ENCODE measurements around the gene EPYC.

The EPYC gene

GRCh38 chr12:90920222-90920621, 84.5 kb downstream of the EPYC start:
- no CpG with 5 or more reads among the region's 1 CpG for WGBS, 2 experiments
- H3K36me3 ChIP-seq (ENCODE audit: control insufficient read depth, insufficient read depth, low read length): no peaks in the 10 kb centered on the region
- H3K4me1 ChIP-seq (ENCODE audit: control insufficient read depth, insufficient read depth, low read length): no peaks in the 10 kb centered on the region
- H3K9me3 ChIP-seq (ENCODE audit: control insufficient read depth, low read length): no peaks in the 10 kb centered on the region
- H3K4me3 ChIP-seq (ENCODE audit: insufficient read depth, low read depth, low read length): no peak overlapping the region
- H3K27me3 ChIP-seq (ENCODE audit: control insufficient read depth, insufficient read depth, low read length, poor library complexity, severe bottlenecking): no peaks in the 10 kb centered on the region
- H3K27ac ChIP-seq (ENCODE audit: insufficient read depth, low read depth, low read length, poor library complexity, severe bottlenecking): no peak overlapping the region

DNA sequence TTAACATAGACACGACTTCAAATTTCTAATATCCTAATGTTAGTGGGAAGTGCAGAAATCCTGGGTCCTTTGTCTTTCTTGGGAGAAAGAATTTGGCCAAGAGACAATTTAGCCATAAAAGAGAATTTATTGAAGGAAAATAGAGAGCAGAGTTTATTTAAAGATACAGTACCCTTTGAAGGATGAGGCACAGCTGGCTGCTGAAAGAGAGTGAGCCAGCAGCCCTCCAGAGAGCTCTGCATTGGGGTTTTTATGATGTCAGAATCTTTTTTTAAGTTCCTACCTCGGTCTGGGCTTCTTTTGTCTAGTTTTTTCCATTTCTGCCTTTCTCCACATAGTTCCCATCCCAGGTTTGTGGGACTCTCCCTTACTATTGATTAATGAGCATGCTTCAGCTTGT, 87.3 kb downstream of the EPYC start:
- no peak overlapping the region for H3K27ac ChIP-seq (ENCODE audit: insufficient read depth, low read depth, low read length, poor library complexity, severe bottlenecking)
- H3K4me3 ChIP-seq (ENCODE audit: insufficient read depth, low read depth, low read length): no peak overlapping the region
- WGBS, 2 experiments: 69 to 97% methylated on average over 1 to 2 of the region's 2 CpGs
- no peaks in the 10 kb centered on the region for H3K4me1 ChIP-seq (ENCODE audit: control insufficient read depth, insufficient read depth, low read length)
- H3K36me3 ChIP-seq (ENCODE audit: control insufficient read depth, insufficient read depth, low read length): no peaks in the 10 kb centered on the region
- H3K9me3 ChIP-seq (ENCODE audit: control insufficient read depth, low read length): no peaks in the 10 kb centered on the region
- no peaks in the 10 kb centered on the region for H3K27me3 ChIP-seq (ENCODE audit: control insufficient read depth, insufficient read depth, low read length, poor library complexity, severe bottlenecking)

DNA sequence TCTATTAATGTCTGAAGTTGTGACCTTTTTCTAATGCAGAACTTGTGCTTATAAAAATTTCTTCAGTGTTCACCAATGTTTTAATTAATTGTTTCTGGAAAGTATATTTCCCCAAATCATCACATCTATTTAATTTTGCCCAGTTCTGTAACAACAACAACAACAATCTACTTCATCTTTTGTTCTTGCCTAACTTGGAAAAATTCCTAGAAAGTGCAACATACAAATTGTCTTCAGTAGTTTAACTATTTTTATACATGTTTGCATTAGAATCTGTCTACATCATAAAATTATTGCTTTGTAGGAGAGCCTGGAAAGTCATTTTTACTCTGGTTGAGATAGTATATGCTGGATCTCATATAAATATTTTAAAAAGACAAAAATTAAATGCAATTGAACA, 88.3 kb downstream of the EPYC start:
- Histone ChIP-seq H3K27ac (ENCODE audit: insufficient read depth, low read depth, low read length, poor library complexity, severe bottlenecking) (no peak overlapping the region), H3K9me3 (ENCODE audit: control insufficient read depth, low read length) (no peaks in the 10 kb centered on the region), H3K4me1 (ENCODE audit: control insufficient read depth, insufficient read depth, low read length) (no peaks in the 10 kb centered on the region), H3K27me3 (ENCODE audit: control insufficient read depth, insufficient read depth, low read length, poor library complexity, severe bottlenecking) (no peaks in the 10 kb centered on the region), H3K36me3 (ENCODE audit: control insufficient read depth, insufficient read depth, low read length) (no peaks in the 10 kb centered on the region), H3K4me3 (ENCODE audit: insufficient read depth, low read depth, low read length) (no peak overlapping the region)

DNA sequence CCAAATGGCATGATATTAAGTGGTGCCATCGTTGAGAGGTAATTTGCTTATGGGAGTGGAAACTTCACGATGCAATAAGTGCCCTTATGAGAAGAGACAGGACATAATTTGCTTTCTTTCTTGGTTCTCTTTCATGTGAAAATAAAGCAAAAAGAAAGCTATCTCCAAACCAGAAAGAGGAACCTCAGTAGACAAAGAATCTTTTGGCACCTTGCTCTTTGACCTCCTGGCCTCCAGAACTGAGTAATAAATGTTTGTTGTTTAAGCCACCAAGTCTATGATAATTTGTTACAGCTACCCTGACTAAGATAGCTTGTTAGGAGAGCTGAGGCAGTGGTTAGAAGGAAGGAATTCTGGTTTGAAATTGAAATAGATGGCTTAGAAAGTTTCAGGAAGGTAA, 89.4 kb downstream of the EPYC start:
- no peak overlapping the region for H3K4me3 ChIP-seq (ENCODE audit: insufficient read depth, low read depth, low read length)
- no peak overlapping the region for H3K27ac ChIP-seq (ENCODE audit: insufficient read depth, low read depth, low read length, poor library complexity, severe bottlenecking)
- no peaks in the 10 kb centered on the region for H3K27me3 ChIP-seq (ENCODE audit: control insufficient read depth, insufficient read depth, low read length, poor library complexity, severe bottlenecking)
- 92 to 94% methylated on average over 2 of the region's 2 CpGs for WGBS, 2 experiments
- H3K4me1 ChIP-seq (ENCODE audit: control insufficient read depth, insufficient read depth, low read length): no peaks in the 10 kb centered on the region
- H3K9me3 ChIP-seq (ENCODE audit: control insufficient read depth, low read length): no peaks in the 10 kb centered on the region
- no peaks in the 10 kb centered on the region for H3K36me3 ChIP-seq (ENCODE audit: control insufficient read depth, insufficient read depth, low read length)

Measured in ectodermal cell (in vitro differentiated cells).